Dermis blood vessel endothelial cell (primary cell): ENCODE results near the gene NR2F2. TPM values are rescaled to one million over a fixed set of nuclear protein-coding genes. Genes with fewer than 3 reads are reported as not detected.

Experiments
- DNase-seq: peaks from one replicate; pipeline ENCODE4 v3.0.0; 2010
- total RNA-seq: library from RNA; depleted of rRNA; stranded (reverse); fragments of >200 nt; gene quantifications from 2 replicates; pipeline ENCODE4 v1.2.3, GENCODE V29; 2014

NR2F2 gene
- 14.0 and 36.6 TPM in 2 replicates for total RNA-seq

- DNase-seq = peak; percentile 99
Observed at GRCh38 chr15:96330450-96331143, at the start of gene NR2F2. TSS of gene NR2F2 (plus strand) at chr15:96330700. CDS start at chr15:96332106, 1,406 bp downstream.

GRCh38 chr15:96285305-96285704, 45.2 kb upstream of the NR2F2 start:
- DNase-seq = no peak

GRCh38 chr15:96285729-96286254, 44.7 kb upstream of the NR2F2 start:
- DNase-seq = no peak

- no peak for DNase-seq
Observed at GRCh38 chr15:96290679-96291078, 39.8 kb upstream of the NR2F2 start.

GRCh38 chr15:96292635-96293034, 37.9 kb upstream of the NR2F2 start:
- DNase-seq = no peak

GRCh38 chr15:96293441-96293840, 37.1 kb upstream of the NR2F2 start:
- no peak for DNase-seq

GRCh38 chr15:96294766-96295165, 35.7 kb upstream of the NR2F2 start:
- no peak for DNase-seq

- peak; percentile 70 for DNase-seq
Observed at GRCh38 chr15:96296264-96296663, 34.2 kb upstream of the NR2F2 start.

GRCh38 chr15:96297783-96298182, 32.7 kb upstream of the NR2F2 start:
- DNase-seq = no peak

GRCh38 chr15:96298217-96298616, 32.3 kb upstream of the NR2F2 start:
- no peak for DNase-seq

- DNase-seq = no peak
Observed at GRCh38 chr15:96300836-96301235, 29.7 kb upstream of the NR2F2 start.

- DNase-seq = no peak
Observed at GRCh38 chr15:96303503-96304056, 26.9 kb upstream of the NR2F2 start.

GRCh38 chr15:96304839-96305238, 25.7 kb upstream of the NR2F2 start:
- no peak for DNase-seq

GRCh38 chr15:96306321-96306720, 24.2 kb upstream of the NR2F2 start:
- DNase-seq = no peak

GRCh38 chr15:96307856-96308394, 22.6 kb upstream of the NR2F2 start:
- DNase-seq = no peak

GRCh38 chr15:96309143-96309660, 21.3 kb upstream of the NR2F2 start:
- DNase-seq = no peak

- no peak for DNase-seq
Observed at GRCh38 chr15:96311256-96311955, 19.1 kb upstream of the NR2F2 start.

GRCh38 chr15:96311956-96312294, 18.6 kb upstream of the NR2F2 start:
- no peak for DNase-seq

- no peak for DNase-seq
Observed at GRCh38 chr15:96312641-96313335, 17.7 kb upstream of the NR2F2 start.

GRCh38 chr15:96314518-96314917, 16.0 kb upstream of the NR2F2 start:
- no peak for DNase-seq

GRCh38 chr15:96314963-96315362, 15.5 kb upstream of the NR2F2 start:
- DNase-seq = no peak

GRCh38 chr15:96316953-96317629, 13.4 kb upstream of the NR2F2 start:
- DNase-seq = no peak
